Astrocyte of the cerebellum (primary cell): Measurements from ENCODE around the gene KCNIP2.

ENCODE experiments used
- DNase-seq: peaks from one replicate; pipeline ENCODE4 v3.0.0-alpha.2; 2011; ENCODE audit warnings: low read depth
- H3K4me3 ChIP-seq: 2 replicates; pipeline ENCODE4 v1.5.1; 2011; ENCODE audit warnings: mild to moderate bottlenecking, low read depth, low read length, moderate library complexity
- CTCF ChIP-seq: IDR thresholded peaks from 2 replicates; pipeline ENCODE4 v1.5.1; 2012; ENCODE audit warnings: low read length, low read depth, moderate library complexity, mild to moderate bottlenecking; ENCODE audit errors: missing control alignments
- in situ Hi-C: cut with HindIII; loops from 2 replicates; pipeline ENCODE4 v1.10.0; 2017; ENCODE audit warnings: low sequenced_read_pairs

Gene KCNIP2

GRCh38 chr10:101875068-101875688 is 31.6 kb upstream of the KCNIP2 start:
- DNase-seq, result no peak
- no peak for TF ChIP-seq CTCF
- H3K4me3 ChIP-seq, result no peak overlapping the region
- in situ Hi-C loops, result loop anchor here (25.0 kb wide), 1 partner anchor 112 kb away; no protein-coding TSS in a partner anchor

GRCh38 chr10:101874252-101874651 is 30.7 kb upstream of the KCNIP2 start:
- TF ChIP-seq CTCF, result no peak
- no peak overlapping the region for H3K4me3 ChIP-seq
- DNase-seq, result no peak
- in situ Hi-C loops, result no loop called here

GRCh38 chr10:101867931-101868330 is 24.3 kb upstream of the KCNIP2 start:
- in situ Hi-C loops, result no loop called here
- no peak overlapping the region for H3K4me3 ChIP-seq
- TF ChIP-seq CTCF, result no peak
- DNase-seq, result no peak

- in situ Hi-C loops, result no loop called here
These were observed 15.9 kb upstream of the KCNIP2 start for GRCh38 chr10:101859530-101859929.

GRCh38 chr10:101858723-101859500 is 15.3 kb upstream of the KCNIP2 start:
- no peak for DNase-seq

More at GRCh38 chr10:101859530-101859929, 15.9 kb upstream of the KCNIP2 start:
- DNase-seq, result no peak
- TF ChIP-seq CTCF, result no peak
- no peak overlapping the region for H3K4me3 ChIP-seq

More at GRCh38 chr10:101858723-101859500, 15.3 kb upstream of the KCNIP2 start:
- TF ChIP-seq CTCF, result no peak
- in situ Hi-C loops, result no loop called here
- no peak overlapping the region for H3K4me3 ChIP-seq
